Activated T-helper 1 cell treated with Interleukin-2 at 50 U/mL for 16 hours (primary cell): ENCODE measurements around the gene GNG3.

Experiments used
- DNase-seq: peaks from one replicate; pipeline ENCODE4 v3.0.0-alpha.2; 2020; ENCODE audit warnings: low read depth

The GNG3 gene

DNA sequence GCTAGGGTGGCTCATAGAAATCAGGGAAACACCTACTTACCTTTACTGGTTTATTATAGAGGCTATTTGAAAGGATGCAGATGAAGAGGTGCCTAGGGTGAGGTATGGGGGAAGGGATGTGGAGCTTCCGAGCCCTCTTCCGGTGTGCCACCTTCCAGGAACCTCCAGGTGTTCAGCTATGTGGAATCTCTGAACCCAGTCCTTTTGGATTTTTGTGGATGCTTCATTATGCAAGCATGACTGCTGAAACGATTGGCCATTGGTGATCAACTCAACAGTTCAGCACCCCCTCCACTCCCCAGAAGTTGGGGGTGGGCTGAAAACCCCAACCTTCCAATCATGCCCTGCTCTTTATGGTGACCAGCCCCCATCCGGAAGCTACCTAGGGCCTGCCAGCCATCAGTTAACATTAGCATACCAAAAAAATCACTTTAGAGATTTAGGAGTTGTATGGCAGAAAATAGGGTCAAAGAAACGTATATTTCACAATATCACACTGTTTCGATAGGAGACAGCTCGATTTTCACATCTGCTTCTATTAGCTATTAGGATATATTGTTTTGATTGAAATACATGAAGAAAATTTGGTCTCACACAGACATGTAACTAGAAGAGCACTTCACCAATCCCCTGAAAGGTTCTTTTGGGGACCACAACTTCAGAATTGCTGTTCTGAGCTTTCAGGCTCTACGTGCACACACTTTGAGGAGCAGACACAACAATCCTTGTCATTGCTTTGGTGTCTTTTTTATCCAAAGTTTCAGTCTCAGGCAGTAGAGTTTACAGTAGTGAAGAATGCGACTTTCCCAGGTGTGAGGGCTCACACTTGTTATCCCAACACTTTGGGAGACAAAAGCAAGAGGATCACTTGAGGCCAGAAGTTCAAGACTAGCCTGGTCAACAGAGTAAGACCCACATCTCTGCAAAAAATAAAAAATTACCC is 50.6 kb downstream of the GNG3 start:
- no peak for DNase-seq
